ENCODE data around the gene ARRDC1. TPM values are rescaled to one million over a fixed set of nuclear protein-coding genes. Genes with fewer than 3 reads are reported as not detected.
"Not testable (repeated sequence)": the region's sequence is repeated elsewhere in the genome, so short reads cannot be mapped to it uniquely, and the experiment has no call there.

Gene ARRDC1
- total RNA-seq, 1 experiment from 2014 or later, result 86.4 TPM

GRCh38 chr9:137590469-137591383, 14.8 kb upstream of the ARRDC1 start, which contains the start of gene ZMYND19:
TSS of gene ZMYND19 (minus strand) at chr9:137590512. CDS start at chr9:137590263, 249 bp downstream.
- Mint-ChIP-seq H3K9me3 (ENCODE audit: low read depth, unreplicated experiment) (no peaks in the 10 kb centered on the region), H3K4me1 (ENCODE audit: low read depth, unreplicated experiment) (peaks cover 7% of the 10 kb centered on the region), H3K27me3 (ENCODE audit: unreplicated experiment) (no peaks in the 10 kb centered on the region), H3K4me3 (ENCODE audit: low read depth, unreplicated experiment) (peak within 1 kb of the TSS; percentile 74), H3K36me3 (ENCODE audit: insufficient read depth, unreplicated experiment) (peaks cover 38% of the 10 kb centered on the region), H3K27ac (ENCODE audit: unreplicated experiment) (peak within 1 kb of the TSS; percentile 13)
- BruUV-seq (replicated peaks), result no TSS peak
- no peak for TF ChIP-seq CTCF (IDR thresholded peaks at IDR 0.05; ENCODE audit: unreplicated experiment)
- intact Hi-C loops (cut with micrococcal nuclease; ENCODE audit: unreplicated experiment), result no loop called here
- CTCF ChIA-PET, result interaction anchor here (0.8 to 1.2 kb wide), 2 partner anchors 11 to 30 kb away, joined by 3 read pairs; no protein-coding TSS in a partner anchor
- DNase-seq, result peak; percentile 89

- no peak for TF ChIP-seq CTCF (IDR thresholded peaks at IDR 0.05; ENCODE audit: unreplicated experiment)
- intact Hi-C loops (cut with micrococcal nuclease; ENCODE audit: unreplicated experiment), result no loop called here
- no TSS peak for BruUV-seq (replicated peaks)
- Mint-ChIP-seq H3K27ac (ENCODE audit: unreplicated experiment) (no peak overlapping the region), H3K36me3 (ENCODE audit: insufficient read depth, unreplicated experiment) (peaks cover 28% of the 10 kb centered on the region), H3K4me1 (ENCODE audit: low read depth, unreplicated experiment) (peaks cover 5% of the 10 kb centered on the region), H3K4me3 (ENCODE audit: low read depth, unreplicated experiment) (no peak overlapping the region), H3K9me3 (ENCODE audit: low read depth, unreplicated experiment) (no peaks in the 10 kb centered on the region), H3K27me3 (ENCODE audit: unreplicated experiment) (no peaks in the 10 kb centered on the region)
- no peak for DNase-seq
- CTCF ChIA-PET, result no interaction called here
Measured at GRCh38 chr9:137592767-137593166, 12.7 kb upstream of the ARRDC1 start.

GRCh38 chr9:137593176-137593575, 12.3 kb upstream of the ARRDC1 start:
- Mint-ChIP-seq H3K27me3 (ENCODE audit: unreplicated experiment) (no peaks in the 10 kb centered on the region), H3K4me1 (ENCODE audit: low read depth, unreplicated experiment) (peaks cover 4% of the 10 kb centered on the region), H3K27ac (ENCODE audit: unreplicated experiment) (no peak overlapping the region), H3K36me3 (ENCODE audit: insufficient read depth, unreplicated experiment) (peaks cover 24% of the 10 kb centered on the region), H3K9me3 (ENCODE audit: low read depth, unreplicated experiment) (no peaks in the 10 kb centered on the region), H3K4me3 (ENCODE audit: low read depth, unreplicated experiment) (no peak overlapping the region)
- intact Hi-C loops (cut with micrococcal nuclease; ENCODE audit: unreplicated experiment), result no loop called here
- no TSS peak for BruUV-seq (replicated peaks)
- no peak for DNase-seq
- no peak for TF ChIP-seq CTCF (IDR thresholded peaks at IDR 0.05; ENCODE audit: unreplicated experiment)
- CTCF ChIA-PET, result no interaction called here

- peaks cover 11% of the 10 kb centered on the region for H3K4me1 Mint-ChIP-seq (ENCODE audit: low read depth, unreplicated experiment)
- H3K27ac Mint-ChIP-seq (ENCODE audit: unreplicated experiment); H3K9me3 Mint-ChIP-seq (ENCODE audit: low read depth, unreplicated experiment); intact Hi-C loops (cut with micrococcal nuclease; ENCODE audit: unreplicated experiment); BruUV-seq (replicated peaks); DNase-seq; H3K27me3 Mint-ChIP-seq (ENCODE audit: unreplicated experiment); H3K4me3 Mint-ChIP-seq (ENCODE audit: low read depth, unreplicated experiment); H3K36me3 Mint-ChIP-seq (ENCODE audit: insufficient read depth, unreplicated experiment); CTCF ChIA-PET: not testable (repeated sequence)
Measured at GRCh38 chr9:137596577-137596976, 8.9 kb upstream of the ARRDC1 start.

- Mint-ChIP-seq H3K4me1 (ENCODE audit: low read depth, unreplicated experiment) (peaks cover 20% of the 10 kb centered on the region), H3K27me3 (ENCODE audit: unreplicated experiment) (no peaks in the 10 kb centered on the region), H3K36me3 (ENCODE audit: insufficient read depth, unreplicated experiment) (peaks cover 10% of the 10 kb centered on the region), H3K4me3 (ENCODE audit: low read depth, unreplicated experiment) (no peak overlapping the region), H3K9me3 (ENCODE audit: low read depth, unreplicated experiment) (no peaks in the 10 kb centered on the region), H3K27ac (ENCODE audit: unreplicated experiment) (no peak overlapping the region)
- CTCF ChIA-PET, result no interaction called here
- no peak for DNase-seq
- TF ChIP-seq CTCF (IDR thresholded peaks at IDR 0.05; ENCODE audit: unreplicated experiment), result no peak
- intact Hi-C loops (cut with micrococcal nuclease; ENCODE audit: unreplicated experiment), result no loop called here
- no TSS peak for BruUV-seq (replicated peaks)
Measured at GRCh38 chr9:137598943-137599342, 6.5 kb upstream of the ARRDC1 start.

All from Calu3 (cell line).